Measurements from ENCODE around the gene PAX9.

Gene PAX9

GRCh38 chr14:36723530-36723929 lies 61.9 kb downstream of the PAX9 start:
- no peak for ATAC-seq
- no peak for TF ChIP-seq ZNF70 (CRISPR knock-in tag; IDR thresholded peaks at IDR 0.05)
- TF ChIP-seq ARNTL (CRISPR knock-in tag; IDR thresholded peaks at IDR 0.05; ENCODE audit: borderline replicate concordance, low read depth): no peak
- no peak for TF ChIP-seq ZNF8 (CRISPR knock-in tag; IDR thresholded peaks at IDR 0.05)
- TF ChIP-seq PATZ1 (CRISPR knock-in tag; IDR thresholded peaks at IDR 0.05; ENCODE audit: borderline replicate concordance): no peak
- no peak for TF ChIP-seq OSR1 (CRISPR knock-in tag; IDR thresholded peaks at IDR 0.05)
- no peak for TF ChIP-seq CREB5 (CRISPR knock-in tag; IDR thresholded peaks at IDR 0.05; ENCODE audit: low read depth)
- TF ChIP-seq ZFP3 (CRISPR knock-in tag; IDR thresholded peaks at IDR 0.05): no peak

DNA sequence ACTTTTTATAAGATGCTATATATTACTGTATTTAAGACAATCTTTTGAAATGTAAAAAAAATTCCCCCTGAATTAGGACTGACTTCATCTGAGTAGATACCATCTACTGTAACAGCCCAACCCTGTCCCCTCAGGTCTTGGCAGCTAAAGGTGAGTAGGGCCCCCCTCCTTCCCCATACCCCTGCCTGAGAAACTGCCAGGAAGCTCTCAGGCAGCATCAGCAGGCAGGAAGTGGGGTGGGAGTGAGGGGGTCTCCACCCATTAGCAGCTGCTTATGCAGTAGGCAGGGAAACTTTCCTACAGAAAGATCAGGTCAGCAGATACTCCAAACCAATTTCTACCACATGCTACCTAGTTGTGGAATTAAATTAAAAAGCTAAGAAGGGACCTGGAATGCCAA lies 62.5 kb downstream of the PAX9 start:
- TF ChIP-seq ESRRG (CRISPR knock-in tag; IDR thresholded peaks at IDR 0.05): no peak
- TF ChIP-seq CREB5 (CRISPR knock-in tag; IDR thresholded peaks at IDR 0.05; ENCODE audit: low read depth): no peak
- TF ChIP-seq GLIS3 (CRISPR knock-in tag; IDR thresholded peaks at IDR 0.05): no peak
- no peak for TF ChIP-seq TCF4 (CRISPR knock-in tag; IDR thresholded peaks at IDR 0.05; ENCODE audit: borderline replicate concordance)
- no peak for TF ChIP-seq BACH2 (CRISPR knock-in tag; IDR thresholded peaks at IDR 0.05; ENCODE audit: borderline replicate concordance)
- TF ChIP-seq CSDC2 (CRISPR knock-in tag; IDR thresholded peaks at IDR 0.05): no peak
- TF ChIP-seq ARNTL (CRISPR knock-in tag; IDR thresholded peaks at IDR 0.05; ENCODE audit: borderline replicate concordance, low read depth): no peak
- TF ChIP-seq ZFP30 (CRISPR knock-in tag; IDR thresholded peaks at IDR 0.05): no peak
- no peak for TF ChIP-seq ZNF8 (CRISPR knock-in tag; IDR thresholded peaks at IDR 0.05)
- TF ChIP-seq RARB (CRISPR knock-in tag; IDR thresholded peaks at IDR 0.05): no peak
- TF ChIP-seq POU6F1 (CRISPR knock-in tag; IDR thresholded peaks at IDR 0.05; ENCODE audit: borderline replicate concordance, low read depth): no peak
- TF ChIP-seq SNAI2 (CRISPR knock-in tag; IDR thresholded peaks at IDR 0.05): no peak
- no peak for TF ChIP-seq ZFP3 (CRISPR knock-in tag; IDR thresholded peaks at IDR 0.05)
- no peak for TF ChIP-seq ISL1 (CRISPR knock-in tag; IDR thresholded peaks at IDR 0.05)
- TF ChIP-seq PATZ1 (CRISPR knock-in tag; IDR thresholded peaks at IDR 0.05; ENCODE audit: borderline replicate concordance): no peak
- no peak for TF ChIP-seq OSR1 (CRISPR knock-in tag; IDR thresholded peaks at IDR 0.05)
- no peak for TF ChIP-seq ZNF565 (CRISPR knock-in tag; conservative IDR thresholded peaks at IDR 0.05; ENCODE audit: low read depth)
- no peak for ATAC-seq

GRCh38 chr14:36726128-36726527 lies 64.5 kb downstream of the PAX9 start:
- TF ChIP-seq GLIS3 (CRISPR knock-in tag; IDR thresholded peaks at IDR 0.05) (no peak), ZNF565 (CRISPR knock-in tag; conservative IDR thresholded peaks at IDR 0.05; ENCODE audit: low read depth) (no peak), ZFP30 (CRISPR knock-in tag; IDR thresholded peaks at IDR 0.05) (no peak)
- TF ChIP-seq, protein P1, sequence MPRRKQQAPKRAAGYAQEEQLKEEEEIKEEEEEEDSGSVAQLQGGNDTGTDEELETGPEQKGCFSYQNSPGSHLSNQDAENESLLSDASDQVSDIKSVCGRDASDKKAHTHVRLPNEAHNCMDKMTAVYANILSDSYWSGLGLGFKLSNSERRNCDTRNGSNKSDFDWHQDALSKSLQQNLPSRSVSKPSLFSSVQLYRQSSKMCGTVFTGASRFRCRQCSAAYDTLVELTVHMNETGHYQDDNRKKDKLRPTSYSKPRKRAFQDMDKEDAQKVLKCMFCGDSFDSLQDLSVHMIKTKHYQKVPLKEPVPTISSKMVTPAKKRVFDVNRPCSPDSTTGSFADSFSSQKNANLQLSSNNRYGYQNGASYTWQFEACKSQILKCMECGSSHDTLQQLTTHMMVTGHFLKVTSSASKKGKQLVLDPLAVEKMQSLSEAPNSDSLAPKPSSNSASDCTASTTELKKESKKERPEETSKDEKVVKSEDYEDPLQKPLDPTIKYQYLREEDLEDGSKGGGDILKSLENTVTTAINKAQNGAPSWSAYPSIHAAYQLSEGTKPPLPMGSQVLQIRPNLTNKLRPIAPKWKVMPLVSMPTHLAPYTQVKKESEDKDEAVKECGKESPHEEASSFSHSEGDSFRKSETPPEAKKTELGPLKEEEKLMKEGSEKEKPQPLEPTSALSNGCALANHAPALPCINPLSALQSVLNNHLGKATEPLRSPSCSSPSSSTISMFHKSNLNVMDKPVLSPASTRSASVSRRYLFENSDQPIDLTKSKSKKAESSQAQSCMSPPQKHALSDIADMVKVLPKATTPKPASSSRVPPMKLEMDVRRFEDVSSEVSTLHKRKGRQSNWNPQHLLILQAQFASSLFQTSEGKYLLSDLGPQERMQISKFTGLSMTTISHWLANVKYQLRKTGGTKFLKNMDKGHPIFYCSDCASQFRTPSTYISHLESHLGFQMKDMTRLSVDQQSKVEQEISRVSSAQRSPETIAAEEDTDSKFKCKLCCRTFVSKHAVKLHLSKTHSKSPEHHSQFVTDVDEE (CRISPR knock-in tag; IDR thresholded peaks at IDR 0.05): no peak
- no peak for ATAC-seq

All from SK-N-SH treated with all-trans-retinoic acid at 6 μM for 48 hours (cell line).